MM.1S (cell line): ENCODE data around the gene PUS10.

Experiments
- DNase-seq: peaks from one replicate; pipeline ENCODE4 v3.0.0-alpha.2; 2015
- H2AFZ ChIP-seq: fragments of 300-600 bp; sonication (generic); 2 replicates; pipeline ENCODE4 v1.6.0; 2016; ENCODE audit warnings: antibody characterized with exemption, low read length
- H3F3A ChIP-seq: fragments of 300-600 bp; sonication (generic); 2 replicates; pipeline ENCODE4 v1.6.1; 2016; ENCODE audit warnings: mild to moderate bottlenecking, antibody characterized with exemption, low read length, moderate library complexity, mixed read lengths; ENCODE audit not compliant: insufficient read depth
- H3K27ac ChIP-seq: fragments of 300-600 bp; sonication (generic); 2 replicates; pipeline ENCODE4 v1.5.1; 2016; ENCODE audit warnings: mild to moderate bottlenecking, low read length
- H3K27me3 ChIP-seq: fragments of 300-600 bp; sonication (generic); replicated peaks from 2 replicates; pipeline ENCODE4 v1.6.0; 2016; ENCODE audit warnings: low read length; ENCODE audit not compliant: insufficient read depth
- H3K36me3 ChIP-seq: fragments of 300-600 bp; sonication (generic); replicated peaks from 2 replicates; pipeline ENCODE4 v1.6.1; 2016; ENCODE audit warnings: mild to moderate bottlenecking, low read length, mixed read lengths; ENCODE audit not compliant: insufficient read depth
- H3K4me1 ChIP-seq: fragments of 300-600 bp; sonication (generic); 2 replicates; pipeline ENCODE4 v1.6.1; 2016; ENCODE audit warnings: low read length, mixed read lengths
- H3K4me2 ChIP-seq: fragments of 300-600 bp; sonication (generic); 2 replicates; pipeline ENCODE4 v1.6.0; 2016; ENCODE audit warnings: low read depth, low read length
- H3K4me3 ChIP-seq: fragments of 300-600 bp; sonication (generic); 2 replicates; pipeline ENCODE4 v1.5.1; 2016; ENCODE audit warnings: low read length, mixed read lengths
- H3K79me2 ChIP-seq: fragments of 300-600 bp; sonication (generic); 2 replicates; pipeline ENCODE4 v1.6.1; 2016; ENCODE audit warnings: mixed run types, low read length, mixed read lengths
- H3K9ac ChIP-seq: fragments of 300-600 bp; sonication (generic); 2 replicates; pipeline ENCODE4 v1.6.1; 2016; ENCODE audit warnings: low read length, mixed read lengths
- H3K9me2 ChIP-seq: fragments of 300-600 bp; sonication (generic); replicated peaks from 2 replicates; pipeline ENCODE4 v1.6.1; 2016; ENCODE audit warnings: mild to moderate bottlenecking, low read length, mixed read lengths; ENCODE audit not compliant: insufficient read depth
- H3K9me3 ChIP-seq: fragments of 300-600 bp; sonication (generic); replicated peaks from 2 replicates; pipeline ENCODE4 v1.6.1; 2016; ENCODE audit warnings: mild to moderate bottlenecking, low read length, mixed read lengths; ENCODE audit not compliant: insufficient read depth
- H4K20me1 ChIP-seq: fragments of 300-600 bp; sonication (generic); 2 replicates; pipeline ENCODE4 v1.6.1; 2016; ENCODE audit warnings: mild to moderate bottlenecking, low read length, moderate library complexity, mixed read lengths; ENCODE audit not compliant: insufficient read depth
- EZH2 ChIP-seq: fragments of 300-600 bp; sonication (generic); optimal IDR thresholded peaks from 2 replicates; pipeline ENCODE3; 2017; ENCODE audit warnings: low read depth, mild to moderate bottlenecking, antibody characterized with exemption, low read length, mixed read lengths
- EZH2phosphoT487 ChIP-seq: fragments of 300-600 bp; sonication (generic); IDR thresholded peaks from 2 replicates; pipeline ENCODE4 v1.6.1; 2018; ENCODE audit warnings: antibody characterized with exemption, low read length
- TF ChIP-seq, protein P1 (sequence below): fragments of 300-600 bp; sonication (generic); IDR thresholded peaks from 2 replicates; pipeline ENCODE4 v1.5.1; 2016; ENCODE audit warnings: antibody characterized with exemption, low read length, mixed read lengths

The PUS10 gene

DNA sequence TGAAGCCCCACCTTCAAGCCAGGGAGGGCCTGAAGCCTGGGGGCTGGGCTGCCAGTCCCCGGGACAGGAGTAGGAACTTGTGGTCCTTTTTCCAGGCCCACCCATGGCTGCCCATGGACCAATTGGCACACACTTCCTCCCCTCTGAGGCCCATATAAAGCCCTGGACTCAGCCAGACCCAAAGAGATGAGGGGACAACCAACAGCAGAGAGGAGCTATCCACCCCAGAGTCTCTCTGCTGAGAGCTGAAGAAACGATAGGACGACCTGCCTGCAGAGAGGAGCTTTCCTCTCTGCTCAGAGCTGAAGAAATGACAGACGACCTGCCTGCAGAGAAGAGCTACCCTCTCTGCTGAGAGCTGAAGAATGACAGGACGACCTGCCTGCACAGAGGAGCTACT is 44.4 kb downstream of the PUS10 start:
- no peaks in the 10 kb centered on the region for H3K36me3 ChIP-seq
- H3K9me2 ChIP-seq: no peaks in the 10 kb centered on the region
- H3K4me1 ChIP-seq: no peaks in the 10 kb centered on the region
- DNase-seq: no peak
- no peak overlapping the region for H3K9ac ChIP-seq
- no peak overlapping the region for H2AFZ ChIP-seq
- H3K27me3 ChIP-seq: peaks cover 9% of the 10 kb centered on the region; the same call in 1 of the 2 replicates
- H4K20me1 ChIP-seq: no peaks in the 10 kb centered on the region
- no peaks in the 10 kb centered on the region for H3K79me2 ChIP-seq
- H3K4me3 ChIP-seq: no peak overlapping the region
- no peak overlapping the region for H3K4me2 ChIP-seq
- H3F3A ChIP-seq: 0 out of 2 replicates have a peak, but pooled peaks cover 3% of the 10 kb centered on the region
- no peak overlapping the region for H3K27ac ChIP-seq
- no peaks in the 10 kb centered on the region for H3K9me3 ChIP-seq
- TF ChIP-seq, protein P1, sequence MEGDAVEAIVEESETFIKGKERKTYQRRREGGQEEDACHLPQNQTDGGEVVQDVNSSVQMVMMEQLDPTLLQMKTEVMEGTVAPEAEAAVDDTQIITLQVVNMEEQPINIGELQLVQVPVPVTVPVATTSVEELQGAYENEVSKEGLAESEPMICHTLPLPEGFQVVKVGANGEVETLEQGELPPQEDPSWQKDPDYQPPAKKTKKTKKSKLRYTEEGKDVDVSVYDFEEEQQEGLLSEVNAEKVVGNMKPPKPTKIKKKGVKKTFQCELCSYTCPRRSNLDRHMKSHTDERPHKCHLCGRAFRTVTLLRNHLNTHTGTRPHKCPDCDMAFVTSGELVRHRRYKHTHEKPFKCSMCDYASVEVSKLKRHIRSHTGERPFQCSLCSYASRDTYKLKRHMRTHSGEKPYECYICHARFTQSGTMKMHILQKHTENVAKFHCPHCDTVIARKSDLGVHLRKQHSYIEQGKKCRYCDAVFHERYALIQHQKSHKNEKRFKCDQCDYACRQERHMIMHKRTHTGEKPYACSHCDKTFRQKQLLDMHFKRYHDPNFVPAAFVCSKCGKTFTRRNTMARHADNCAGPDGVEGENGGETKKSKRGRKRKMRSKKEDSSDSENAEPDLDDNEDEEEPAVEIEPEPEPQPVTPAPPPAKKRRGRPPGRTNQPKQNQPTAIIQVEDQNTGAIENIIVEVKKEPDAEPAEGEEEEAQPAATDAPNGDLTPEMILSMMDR: no peak
- TF ChIP-seq EZH2 (no peak), EZH2phosphoT487 (no peak)

DNA sequence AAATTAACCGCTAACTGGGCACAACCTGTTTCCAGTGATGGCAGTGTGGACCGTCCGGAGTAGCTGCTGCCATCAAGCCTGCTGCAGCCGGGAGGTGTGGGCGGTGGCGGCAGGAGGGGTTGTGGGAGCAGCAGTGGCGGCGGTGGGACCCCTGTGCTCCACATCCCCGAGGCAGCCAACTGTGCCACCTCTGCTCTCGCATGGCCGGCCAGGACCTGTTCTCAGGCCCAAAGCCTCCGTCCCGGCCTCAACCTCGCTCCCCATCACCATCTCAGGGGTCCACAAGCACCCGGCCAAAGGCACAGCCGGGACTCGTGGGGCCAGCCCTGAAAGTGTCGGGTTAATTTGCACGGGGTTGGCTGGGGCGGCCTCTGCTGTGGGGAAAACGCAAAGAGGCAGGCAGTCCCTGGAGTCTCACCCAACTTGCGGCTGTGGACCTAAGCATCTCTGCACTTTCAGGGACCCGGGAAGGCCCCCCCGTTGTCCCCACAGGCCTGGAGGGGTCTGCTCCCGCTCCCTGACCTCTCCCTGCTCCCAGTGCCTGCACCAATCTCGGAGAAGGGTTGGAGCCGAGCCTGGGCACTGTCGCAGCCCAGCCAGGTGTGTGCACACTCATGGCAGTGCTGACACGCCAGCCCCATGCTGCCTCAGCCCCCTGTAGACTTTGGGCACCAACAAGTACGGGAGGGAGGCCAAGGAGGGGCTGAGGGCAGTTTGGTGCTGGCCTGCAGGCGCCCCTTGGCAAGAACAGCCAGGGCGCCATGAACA is 45.0 kb downstream of the PUS10 start:
- DNase-seq: no peak
- Histone ChIP-seq H3K9ac (no peak overlapping the region), H3K9me3 (no peaks in the 10 kb centered on the region)

DNA sequence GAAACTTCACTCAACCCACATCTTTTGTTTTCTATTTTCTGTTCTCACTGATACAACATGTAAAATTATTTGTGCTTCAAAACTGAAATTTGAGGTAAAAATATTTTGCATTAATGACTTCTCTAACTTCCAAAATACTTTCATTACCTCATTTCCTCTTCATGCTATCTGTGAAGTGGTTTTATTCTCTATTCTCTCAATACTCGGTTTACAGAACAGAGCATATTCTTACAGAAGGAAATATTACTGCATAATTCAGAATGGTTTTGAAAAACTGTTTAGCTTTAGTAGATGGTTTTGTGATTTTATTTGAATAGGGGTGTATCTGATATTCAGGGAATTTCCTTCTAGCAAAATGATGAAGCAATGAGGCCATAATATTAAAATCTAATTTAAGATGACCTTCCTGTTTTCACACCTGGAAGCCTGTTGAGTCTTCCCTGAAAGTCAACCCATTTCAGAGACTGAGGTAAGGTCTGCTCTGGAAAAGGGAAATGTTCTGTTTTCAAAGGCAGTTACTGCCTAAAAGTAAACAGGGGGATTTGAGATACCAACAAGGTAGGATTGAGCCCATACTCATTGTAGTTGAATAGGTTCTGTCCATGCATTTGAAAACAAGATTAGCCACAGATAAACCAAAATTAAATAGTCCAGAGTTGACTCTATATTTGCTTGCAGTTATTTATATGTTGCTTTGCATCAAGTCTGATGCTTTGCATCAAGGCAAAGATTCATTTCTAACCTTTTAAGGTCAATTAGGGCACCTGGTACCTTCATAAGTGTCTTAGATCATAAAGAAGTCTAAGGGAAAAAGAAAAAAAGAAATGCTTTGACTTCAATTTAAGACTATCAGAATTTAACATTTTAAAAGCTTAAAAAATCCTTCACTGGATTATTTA is 51.3 kb downstream of the PUS10 start:
- H3K9me2 ChIP-seq: no peaks in the 10 kb centered on the region
- H3K9ac ChIP-seq: no peak overlapping the region
- H3K79me2 ChIP-seq: no peaks in the 10 kb centered on the region
- no peak overlapping the region for H2AFZ ChIP-seq
- no peaks in the 10 kb centered on the region for H4K20me1 ChIP-seq
- 0 out of 2 replicates have a peak, but pooled peaks cover 3% of the 10 kb centered on the region for H3F3A ChIP-seq
- DNase-seq: peak; percentile 49
- TF ChIP-seq EZH2phosphoT487 (0 out of 2 replicates have a peak, but pooled peaks have one; percentile 26), EZH2 (no peak)
- TF ChIP-seq, protein P1: no peak
- no peaks in the 10 kb centered on the region for H3K36me3 ChIP-seq
- H3K9me3 ChIP-seq: no peaks in the 10 kb centered on the region
- no peak overlapping the region for H3K4me3 ChIP-seq
- peaks cover 10% of the 10 kb centered on the region; the same call in 1 of the 2 replicates for H3K4me1 ChIP-seq
- H3K27ac ChIP-seq: no peak overlapping the region
- H3K4me2 ChIP-seq: peak overlapping the region; percentile 12; the same call in 1 of the 2 replicates
- H3K27me3 ChIP-seq: peaks cover 59% of the 10 kb centered on the region

More for the DNA sequence above, 45.0 kb downstream of the PUS10 start:
- Histone ChIP-seq H3K4me2 (no peak overlapping the region), H3F3A (0 out of 2 replicates have a peak, but pooled peaks cover 3% of the 10 kb centered on the region), H4K20me1 (no peaks in the 10 kb centered on the region), H3K79me2 (no peaks in the 10 kb centered on the region), H3K4me1 (no peaks in the 10 kb centered on the region), H3K36me3 (no peaks in the 10 kb centered on the region), H3K9me2 (no peaks in the 10 kb centered on the region), H2AFZ (no peak overlapping the region), H3K27me3 (peaks cover 15% of the 10 kb centered on the region), H3K27ac (no peak overlapping the region), H3K4me3 (no peak overlapping the region)
- no peak for TF ChIP-seq EZH2
- TF ChIP-seq, protein P1: no peak
- TF ChIP-seq EZH2phosphoT487: no peak
